ENCODE data around the gene SEMA4D.

DNA sequence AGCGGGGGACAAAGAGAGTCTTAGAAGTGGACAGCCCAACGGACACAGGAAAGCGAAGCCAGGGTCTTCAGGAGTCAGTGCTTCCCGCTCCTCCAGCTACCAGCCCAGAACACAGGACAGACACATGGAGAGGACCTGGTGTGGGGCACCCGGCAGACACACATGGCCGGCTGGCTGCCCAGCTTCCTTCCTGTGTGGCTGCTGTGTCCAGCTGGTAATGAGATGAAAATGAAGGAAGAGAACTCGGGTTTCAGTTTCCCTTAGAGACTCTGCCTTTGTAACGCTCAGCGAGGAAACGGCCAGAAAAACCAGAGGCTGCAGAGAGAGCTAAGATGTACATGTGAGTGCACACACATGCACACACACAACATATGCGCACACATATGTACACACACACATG is 92.1 kb downstream of the SEMA4D start:
- TF ChIP-seq CEBPB (IDR thresholded peaks at IDR 0.05) (no peak), TAF1 (IDR thresholded peaks at IDR 0.05; ENCODE audit: low read depth) (no peak), RAD21 (IDR thresholded peaks at IDR 0.05; ENCODE audit: low read depth) (no peak), NFIC (IDR thresholded peaks at IDR 0.05) (no peak), FOXM1 (IDR thresholded peaks at IDR 0.05; ENCODE audit: borderline replicate concordance, low read depth) (no peak), TCF12 (IDR thresholded peaks at IDR 0.05; ENCODE audit: low read depth) (no peak), ZBTB7A (IDR thresholded peaks at IDR 0.05; ENCODE audit: low read depth) (no peak), EP300 (IDR thresholded peaks at IDR 0.05; ENCODE audit: borderline replicate concordance) (no peak), TEAD4 (IDR thresholded peaks at IDR 0.05) (no peak), YY1 (IDR thresholded peaks at IDR 0.05; ENCODE audit: low read depth) (no peak)
- TF ChIP-seq, protein P1, sequence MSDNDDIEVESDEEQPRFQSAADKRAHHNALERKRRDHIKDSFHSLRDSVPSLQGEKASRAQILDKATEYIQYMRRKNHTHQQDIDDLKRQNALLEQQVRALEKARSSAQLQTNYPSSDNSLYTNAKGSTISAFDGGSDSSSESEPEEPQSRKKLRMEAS (IDR thresholded peaks at IDR 0.05): no peak
- TF ChIP-seq, protein P2, sequence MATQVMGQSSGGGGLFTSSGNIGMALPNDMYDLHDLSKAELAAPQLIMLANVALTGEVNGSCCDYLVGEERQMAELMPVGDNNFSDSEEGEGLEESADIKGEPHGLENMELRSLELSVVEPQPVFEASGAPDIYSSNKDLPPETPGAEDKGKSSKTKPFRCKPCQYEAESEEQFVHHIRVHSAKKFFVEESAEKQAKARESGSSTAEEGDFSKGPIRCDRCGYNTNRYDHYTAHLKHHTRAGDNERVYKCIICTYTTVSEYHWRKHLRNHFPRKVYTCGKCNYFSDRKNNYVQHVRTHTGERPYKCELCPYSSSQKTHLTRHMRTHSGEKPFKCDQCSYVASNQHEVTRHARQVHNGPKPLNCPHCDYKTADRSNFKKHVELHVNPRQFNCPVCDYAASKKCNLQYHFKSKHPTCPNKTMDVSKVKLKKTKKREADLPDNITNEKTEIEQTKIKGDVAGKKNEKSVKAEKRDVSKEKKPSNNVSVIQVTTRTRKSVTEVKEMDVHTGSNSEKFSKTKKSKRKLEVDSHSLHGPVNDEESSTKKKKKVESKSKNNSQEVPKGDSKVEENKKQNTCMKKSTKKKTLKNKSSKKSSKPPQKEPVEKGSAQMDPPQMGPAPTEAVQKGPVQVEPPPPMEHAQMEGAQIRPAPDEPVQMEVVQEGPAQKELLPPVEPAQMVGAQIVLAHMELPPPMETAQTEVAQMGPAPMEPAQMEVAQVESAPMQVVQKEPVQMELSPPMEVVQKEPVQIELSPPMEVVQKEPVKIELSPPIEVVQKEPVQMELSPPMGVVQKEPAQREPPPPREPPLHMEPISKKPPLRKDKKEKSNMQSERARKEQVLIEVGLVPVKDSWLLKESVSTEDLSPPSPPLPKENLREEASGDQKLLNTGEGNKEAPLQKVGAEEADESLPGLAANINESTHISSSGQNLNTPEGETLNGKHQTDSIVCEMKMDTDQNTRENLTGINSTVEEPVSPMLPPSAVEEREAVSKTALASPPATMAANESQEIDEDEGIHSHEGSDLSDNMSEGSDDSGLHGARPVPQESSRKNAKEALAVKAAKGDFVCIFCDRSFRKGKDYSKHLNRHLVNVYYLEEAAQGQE (IDR thresholded peaks at IDR 0.05; ENCODE audit: low read depth): no peak

All from Ishikawa (cell line).